Neural cell (in vitro differentiated cells): ENCODE results near the gene FXYD1.

Source experiments
- RAD21 ChIP-seq: fragments of 450-650 bp; conservative IDR thresholded peaks from 2 replicates; pipeline ENCODE4 v1.6.1; 2014; ENCODE audit warnings: antibody characterized with exemption, mild to moderate bottlenecking, moderate library complexity
- TF ChIP-seq, protein P1 (sequence below): fragments of 450-650 bp; IDR thresholded peaks from 2 replicates; pipeline ENCODE4 v1.5.1; 2014; ENCODE audit warnings: antibody characterized with exemption, mild to moderate bottlenecking, moderate library complexity; ENCODE audit not compliant: poor library complexity, severe bottlenecking

DNA sequence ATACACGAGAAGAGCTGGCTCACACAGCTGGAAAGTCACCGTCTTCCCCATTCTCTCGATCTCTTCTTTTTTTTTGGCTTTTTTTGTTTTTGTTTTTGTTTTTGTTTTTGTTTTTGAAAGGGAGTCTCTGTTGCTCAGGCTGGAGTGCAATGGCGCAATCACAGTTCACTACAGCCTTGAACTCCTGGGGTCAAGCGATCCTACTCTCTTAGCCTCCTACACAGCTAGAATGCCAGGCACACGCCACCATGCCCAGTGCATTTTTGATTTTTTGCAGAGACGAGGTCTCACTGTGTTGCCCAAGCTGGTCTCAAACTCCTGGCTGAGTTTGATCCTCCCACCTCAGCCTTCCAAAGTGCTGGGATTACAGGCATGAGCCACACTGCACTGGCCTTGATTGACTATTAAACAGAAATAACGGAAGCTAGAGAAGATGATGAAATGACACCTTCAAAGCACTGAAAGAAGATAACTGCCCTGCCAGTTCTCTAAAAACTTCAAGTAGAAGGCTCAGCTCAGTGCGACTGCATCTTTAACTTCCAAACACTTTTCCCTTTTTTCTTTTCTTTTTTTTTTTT, 19.0 kb upstream of the FXYD1 start:
- TF ChIP-seq, protein P1, sequence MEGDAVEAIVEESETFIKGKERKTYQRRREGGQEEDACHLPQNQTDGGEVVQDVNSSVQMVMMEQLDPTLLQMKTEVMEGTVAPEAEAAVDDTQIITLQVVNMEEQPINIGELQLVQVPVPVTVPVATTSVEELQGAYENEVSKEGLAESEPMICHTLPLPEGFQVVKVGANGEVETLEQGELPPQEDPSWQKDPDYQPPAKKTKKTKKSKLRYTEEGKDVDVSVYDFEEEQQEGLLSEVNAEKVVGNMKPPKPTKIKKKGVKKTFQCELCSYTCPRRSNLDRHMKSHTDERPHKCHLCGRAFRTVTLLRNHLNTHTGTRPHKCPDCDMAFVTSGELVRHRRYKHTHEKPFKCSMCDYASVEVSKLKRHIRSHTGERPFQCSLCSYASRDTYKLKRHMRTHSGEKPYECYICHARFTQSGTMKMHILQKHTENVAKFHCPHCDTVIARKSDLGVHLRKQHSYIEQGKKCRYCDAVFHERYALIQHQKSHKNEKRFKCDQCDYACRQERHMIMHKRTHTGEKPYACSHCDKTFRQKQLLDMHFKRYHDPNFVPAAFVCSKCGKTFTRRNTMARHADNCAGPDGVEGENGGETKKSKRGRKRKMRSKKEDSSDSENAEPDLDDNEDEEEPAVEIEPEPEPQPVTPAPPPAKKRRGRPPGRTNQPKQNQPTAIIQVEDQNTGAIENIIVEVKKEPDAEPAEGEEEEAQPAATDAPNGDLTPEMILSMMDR, result no peak
- TF ChIP-seq RAD21, result no peak
